D721Med (cell line): ENCODE measurements around the gene ANKRD52.

Source experiments
- DNase-seq: peaks from one replicate; pipeline ENCODE4 v3.0.0; 2011; ENCODE audit warnings: low spot score; ENCODE audit not compliant: insufficient read length
- FAIRE-seq: peaks from 2 replicates; lab custom pipeline; 2011; peaks lifted over from hg19 to GRCh38; lab: Jason Lieb, UNC
- CTCF ChIP-seq: IDR thresholded peaks from 2 replicates; pipeline ENCODE4 v1.5.1; 2012; ENCODE audit warnings: mild to moderate bottlenecking, control low read depth; ENCODE audit not compliant: insufficient read depth; ENCODE audit errors: missing control alignments

The ANKRD52 gene

GRCh38 chr12:56213878-56214277 lies 44.3 kb downstream of the ANKRD52 start:
- DNase-seq: no peak
- FAIRE-seq: no peak
- no peak for TF ChIP-seq CTCF

- FAIRE-seq: no peak
- no peak for DNase-seq
- TF ChIP-seq CTCF: no peak
Measured at GRCh38 chr12:56212361-56212760, 45.8 kb downstream of the ANKRD52 start.

GRCh38 chr12:56208006-56208405 lies 50.2 kb downstream of the ANKRD52 start:
- no peak for DNase-seq
- FAIRE-seq: no peak
- TF ChIP-seq CTCF: no peak

GRCh38 chr12:56206452-56207166 lies 51.6 kb downstream of the ANKRD52 start:
- DNase-seq: no peak
- TF ChIP-seq CTCF: peak; percentile 59
- no peak for FAIRE-seq

GRCh38 chr12:56205445-56205844 lies 52.7 kb downstream of the ANKRD52 start:
- no peak for TF ChIP-seq CTCF
- FAIRE-seq: no peak
- no peak for DNase-seq

- FAIRE-seq: no peak
- no peak for DNase-seq
- TF ChIP-seq CTCF: no peak
Measured at GRCh38 chr12:56204275-56204674, 53.9 kb downstream of the ANKRD52 start.

- no peak for FAIRE-seq
- DNase-seq: no peak
- no peak for TF ChIP-seq CTCF
Measured at GRCh38 chr12:56202838-56203237, 55.3 kb downstream of the ANKRD52 start.
